DMS114 treated with DMSO at 0.1 percent for 48 hours (cell line): ENCODE measurements around the gene SPINT1.

Source experiments
- DNase-seq: peaks from one replicate; lab custom pipeline; 2025; ENCODE audit not compliant: unreplicated experiment; lab: John Stamatoyannopoulos, UW

SPINT1 gene

DNA sequence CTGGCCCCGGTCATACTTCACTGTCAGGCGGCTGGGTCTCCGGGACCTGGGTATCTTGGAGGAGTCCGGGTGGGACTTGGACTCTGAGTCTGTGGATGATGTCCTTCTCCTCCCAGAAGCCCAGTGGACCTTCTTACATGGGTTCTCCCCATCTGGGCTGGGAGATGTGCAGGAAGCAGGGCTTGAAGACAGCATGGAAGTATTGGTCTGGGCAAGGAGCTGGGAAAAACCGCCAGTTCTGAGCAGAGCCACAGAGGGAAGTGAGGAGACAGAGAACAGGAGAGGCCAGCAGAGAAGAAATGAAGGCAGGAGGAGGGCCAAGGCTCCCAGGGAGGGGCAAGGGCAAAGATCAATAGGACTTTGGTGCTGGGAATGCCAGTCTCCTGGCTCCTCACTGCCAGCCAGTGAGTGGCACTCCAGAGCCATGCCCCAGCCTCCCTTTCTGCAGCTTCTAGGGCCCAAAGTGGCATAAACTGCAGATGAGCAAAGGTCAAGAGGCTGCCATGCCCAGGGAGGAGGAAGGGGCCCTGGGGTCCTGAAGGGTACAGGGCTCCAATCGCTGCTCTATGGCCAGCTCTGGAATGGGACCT, 15.3 kb upstream of the SPINT1 start, which contains the start of gene PPP1R14D:
Gene PPP1R14D, minus strand, starts transcription at position 262 of the 590 bp plus-strand sequence. Its CDS starts 67 bp downstream, at position 195.
- DNase-seq = no peak

DNA sequence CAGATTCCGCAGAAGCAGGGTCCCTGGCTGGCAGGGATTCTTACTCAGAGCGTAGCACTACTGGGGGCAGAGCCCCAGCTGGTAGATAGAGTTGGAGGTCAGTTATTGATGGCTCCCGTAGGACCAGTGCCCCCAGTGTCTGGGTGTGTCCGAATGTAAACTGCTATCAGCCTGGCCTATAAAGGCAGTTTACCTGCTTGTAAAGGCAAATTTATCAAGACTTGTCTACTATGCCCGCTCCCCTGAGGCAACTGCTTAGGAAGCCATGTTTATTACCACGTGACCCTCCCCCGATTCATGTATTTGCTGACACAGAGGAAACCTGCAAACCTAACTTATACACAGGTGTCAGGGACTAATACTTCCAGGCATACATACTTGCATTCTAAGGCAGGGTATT, 14.7 kb upstream of the SPINT1 start:
- DNase-seq = no peak

DNA sequence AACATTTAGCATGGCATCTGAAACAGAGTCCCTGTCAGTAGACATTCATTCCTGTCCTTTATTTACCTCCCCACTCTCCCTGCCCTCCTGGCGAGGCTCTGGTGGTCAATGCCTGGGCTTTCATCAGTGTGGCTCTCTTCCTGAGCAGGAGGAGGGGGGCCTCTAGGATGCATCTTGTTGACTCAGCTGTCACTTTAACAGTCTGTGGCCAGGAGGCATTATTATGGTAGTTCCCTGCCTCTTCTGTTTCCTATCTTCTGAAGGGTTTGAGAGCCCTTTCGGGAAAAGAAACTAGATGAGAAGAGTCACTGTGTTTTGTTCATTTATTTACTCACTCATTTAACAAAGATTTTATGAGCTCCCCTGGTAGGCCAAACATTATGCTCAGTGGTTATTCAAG, 13.0 kb upstream of the SPINT1 start:
- no peak for DNase-seq

DNA sequence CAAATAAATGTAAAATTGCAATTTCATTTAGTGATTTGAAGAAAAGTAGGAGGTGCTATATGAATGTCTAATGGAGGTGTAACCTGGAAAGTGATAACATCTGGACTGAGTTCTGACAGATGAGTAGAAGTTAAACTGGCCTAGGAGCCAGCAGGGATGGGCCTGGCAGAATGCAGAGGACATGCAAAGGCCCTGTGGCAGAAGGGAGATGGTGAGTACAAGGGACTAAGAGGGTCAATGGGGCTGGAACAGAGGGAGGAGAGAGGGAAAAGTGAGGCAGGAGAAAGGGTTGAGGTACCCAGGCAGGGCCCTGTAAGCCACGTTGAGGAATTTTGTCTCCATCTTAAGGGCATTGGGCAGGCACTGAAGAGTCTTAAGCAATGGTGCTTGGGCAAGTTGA, 12.0 kb upstream of the SPINT1 start:
- DNase-seq = no peak

DNA sequence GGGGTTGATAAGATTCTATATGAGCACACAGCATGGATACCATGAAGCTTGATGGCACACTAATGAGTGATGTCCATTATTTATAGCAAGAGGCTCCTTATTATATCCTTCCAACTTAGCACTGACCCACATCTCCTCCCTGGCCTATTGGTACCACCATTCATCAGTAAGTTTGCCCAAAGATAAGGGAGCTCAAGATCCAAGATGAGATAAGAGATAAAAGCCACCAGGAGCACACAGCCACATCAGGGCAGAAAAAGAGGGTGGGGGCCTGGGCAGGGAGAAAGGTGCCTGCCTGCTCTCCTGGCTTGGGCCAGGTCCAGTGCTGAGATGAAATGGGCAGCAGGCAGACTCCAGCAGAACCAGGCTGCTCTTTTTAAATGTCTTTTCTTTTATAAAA, 10.9 kb upstream of the SPINT1 start:
- DNase-seq = no peak

DNA sequence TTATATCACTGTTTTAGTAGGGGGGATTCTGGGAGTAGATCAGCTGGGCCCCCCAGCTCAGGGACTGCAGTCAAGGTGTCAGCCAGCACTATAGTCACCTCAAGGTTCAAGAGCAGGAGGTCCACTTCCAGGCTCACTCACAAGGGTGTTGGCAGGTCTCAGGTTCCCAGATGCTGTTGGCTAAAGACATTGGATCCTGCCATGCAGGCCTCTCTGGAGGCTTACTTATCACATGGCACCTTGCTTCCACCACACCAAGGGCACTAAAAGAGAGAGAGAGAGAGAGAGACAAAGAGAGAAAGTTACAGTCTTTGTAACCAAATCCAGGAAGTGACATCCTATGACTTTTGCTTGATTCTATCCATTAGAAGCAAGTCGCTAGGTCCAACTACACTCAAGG, 7.8 kb upstream of the SPINT1 start:
- no peak for DNase-seq

DNA sequence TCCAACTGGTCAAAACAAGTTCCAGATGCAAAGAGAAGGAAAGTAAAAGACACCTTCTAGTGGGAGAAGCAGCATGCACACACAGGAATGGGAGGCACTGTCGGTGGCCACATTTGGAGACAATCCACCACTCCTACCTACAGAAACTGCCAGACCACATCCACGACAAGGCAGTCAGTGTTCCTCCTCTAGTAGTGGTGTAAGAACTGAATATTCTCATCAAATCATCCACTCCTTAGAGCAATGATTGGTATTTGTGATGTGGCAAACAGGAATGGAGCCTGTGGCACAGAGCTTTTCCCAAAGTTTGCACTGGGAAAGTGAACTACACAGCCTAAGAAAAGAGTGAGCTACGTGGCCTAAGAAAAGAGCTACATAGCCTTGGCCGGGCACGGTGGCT, 5.1 kb upstream of the SPINT1 start:
- DNase-seq = no peak

DNA sequence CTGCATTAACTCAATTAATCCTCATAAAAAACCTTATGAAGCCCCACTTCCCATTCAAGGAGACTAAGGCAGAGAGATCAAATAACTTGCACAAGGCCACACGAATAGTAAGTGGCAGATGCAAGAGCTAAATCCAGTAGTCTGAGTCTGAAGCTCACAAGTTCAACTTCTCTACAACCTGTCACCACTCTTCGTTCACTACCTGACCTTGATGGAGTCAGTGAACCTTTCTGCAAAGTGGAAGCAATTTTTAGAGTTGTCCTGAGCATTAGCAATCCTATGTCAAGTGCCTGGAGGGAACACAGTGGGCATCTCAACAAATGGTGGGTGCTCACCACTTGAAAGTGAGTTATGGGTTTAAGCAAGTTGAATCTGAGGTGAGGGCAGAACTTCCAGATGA, 2.1 kb upstream of the SPINT1 start:
- DNase-seq = no peak

DNA sequence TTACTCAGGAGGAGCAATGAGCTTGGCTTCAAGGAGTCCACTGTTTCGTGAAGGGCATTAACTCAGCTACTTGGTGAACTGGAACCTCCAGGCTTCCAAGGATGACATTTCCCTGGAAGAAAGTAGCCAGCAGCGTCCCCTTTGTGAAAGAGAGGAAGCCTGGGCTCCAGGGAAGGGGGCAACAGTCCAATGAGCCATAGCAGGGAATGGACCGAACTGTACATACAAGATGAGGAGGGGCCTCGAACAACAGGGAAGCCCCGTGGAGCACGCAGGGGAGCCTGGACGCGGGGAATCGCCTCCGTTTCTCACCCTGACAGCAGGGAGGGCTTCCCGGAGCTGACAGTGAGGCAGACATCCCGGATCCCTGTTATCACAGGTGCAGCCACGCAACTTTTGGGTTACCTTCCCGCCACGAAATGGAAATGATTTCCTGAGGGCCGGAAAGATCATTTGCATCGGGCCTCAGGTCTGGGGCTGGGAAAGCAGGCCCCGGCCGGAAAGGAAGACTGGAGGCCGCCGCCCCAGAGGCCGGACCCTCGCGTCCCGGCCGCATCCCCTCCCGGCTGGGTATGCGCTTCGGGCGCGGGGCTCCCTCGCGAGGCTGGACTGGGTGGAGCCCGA, 475 bp upstream of the SPINT1 start:
- DNase-seq = no peak

DNA sequence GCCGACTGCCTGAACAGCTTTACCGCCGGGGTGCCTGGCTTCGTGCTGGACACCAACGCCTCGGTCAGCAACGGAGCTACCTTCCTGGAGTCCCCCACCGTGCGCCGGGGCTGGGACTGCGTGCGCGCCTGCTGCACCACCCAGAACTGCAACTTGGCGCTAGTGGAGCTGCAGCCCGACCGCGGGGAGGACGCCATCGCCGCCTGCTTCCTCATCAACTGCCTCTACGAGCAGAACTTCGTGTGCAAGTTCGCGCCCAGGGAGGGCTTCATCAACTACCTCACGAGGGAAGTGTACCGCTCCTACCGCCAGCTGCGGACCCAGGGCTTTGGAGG, 815 bp downstream of the SPINT1 start:
- DNase-seq = no peak

DNA sequence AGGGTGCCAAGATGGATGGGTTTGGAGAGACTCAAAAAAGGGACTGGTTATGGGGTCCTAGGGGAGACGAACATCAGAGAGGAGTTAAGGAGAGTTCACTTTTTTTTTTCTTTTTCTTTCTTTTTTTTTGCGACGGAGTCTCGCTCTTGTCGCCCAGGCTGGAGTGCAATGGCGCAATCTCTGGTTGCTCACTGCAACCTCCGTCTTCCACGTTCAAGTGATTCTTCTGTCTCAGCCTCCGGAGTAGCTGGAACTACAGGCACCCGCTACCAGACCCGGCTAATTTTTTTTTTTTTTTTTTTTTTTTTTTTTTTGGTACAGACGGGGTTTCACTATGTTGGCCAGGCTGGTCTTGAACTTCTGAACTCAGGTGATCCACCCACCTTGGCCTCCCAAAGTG, 1.2 kb downstream of the SPINT1 start:
- no peak for DNase-seq

DNA sequence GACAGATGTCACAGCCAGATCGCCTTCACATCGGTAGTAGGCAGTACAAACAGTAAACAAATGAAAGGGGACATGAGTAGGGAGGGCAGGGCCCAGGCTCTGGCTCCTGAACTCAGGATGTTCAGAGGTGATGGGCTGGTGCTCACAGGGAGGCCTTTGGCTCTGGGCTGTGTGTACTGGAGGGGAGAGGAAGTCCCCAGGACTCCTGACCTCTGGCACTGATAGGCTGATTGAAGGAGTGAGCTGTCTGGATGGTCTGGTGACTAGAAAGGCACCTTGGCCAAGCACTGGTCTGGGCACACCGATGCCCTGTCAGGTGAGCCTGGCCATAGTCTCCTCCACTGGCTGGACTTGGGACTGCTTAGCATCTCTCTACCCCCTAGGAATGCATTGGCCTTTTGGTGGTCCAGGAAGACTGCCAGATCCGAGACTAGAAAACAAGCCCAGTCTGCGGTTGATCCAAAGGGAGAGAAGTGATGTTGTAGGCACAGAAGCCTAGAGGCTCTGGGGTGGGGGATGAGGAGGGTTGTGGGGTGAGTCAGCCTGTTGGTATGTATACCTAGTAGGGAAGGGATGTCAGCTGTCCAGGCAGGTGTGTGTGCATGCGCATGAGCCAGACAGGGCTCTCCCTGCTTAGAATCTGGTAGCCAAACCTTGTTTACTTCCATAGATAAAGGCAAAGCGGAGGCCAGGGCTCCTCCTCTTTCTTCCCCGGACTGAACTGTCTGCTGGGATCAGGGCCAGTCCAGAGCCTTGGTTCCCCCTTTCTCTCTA, 1.9 kb downstream of the SPINT1 start:
- DNase-seq = no peak

DNA sequence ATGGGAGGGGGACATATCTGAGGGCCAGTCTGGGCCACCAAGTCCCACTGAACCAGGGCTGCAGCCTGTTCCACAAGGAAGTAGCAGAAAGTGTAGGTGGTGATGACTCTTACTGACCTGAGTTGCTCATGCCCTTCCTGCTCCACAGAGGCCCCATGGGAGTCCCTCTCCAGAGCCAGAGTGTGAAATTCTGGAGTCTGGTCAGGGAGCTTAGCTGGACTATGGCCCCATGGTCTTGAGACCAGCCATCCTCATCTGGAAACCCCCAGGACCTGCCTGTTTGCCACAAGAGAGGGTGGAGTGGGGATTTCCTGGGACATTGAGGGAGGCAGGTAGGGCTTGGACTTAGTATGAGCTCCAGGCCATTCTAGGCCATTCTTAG, 3.0 kb downstream of the SPINT1 start:
- no peak for DNase-seq

DNA sequence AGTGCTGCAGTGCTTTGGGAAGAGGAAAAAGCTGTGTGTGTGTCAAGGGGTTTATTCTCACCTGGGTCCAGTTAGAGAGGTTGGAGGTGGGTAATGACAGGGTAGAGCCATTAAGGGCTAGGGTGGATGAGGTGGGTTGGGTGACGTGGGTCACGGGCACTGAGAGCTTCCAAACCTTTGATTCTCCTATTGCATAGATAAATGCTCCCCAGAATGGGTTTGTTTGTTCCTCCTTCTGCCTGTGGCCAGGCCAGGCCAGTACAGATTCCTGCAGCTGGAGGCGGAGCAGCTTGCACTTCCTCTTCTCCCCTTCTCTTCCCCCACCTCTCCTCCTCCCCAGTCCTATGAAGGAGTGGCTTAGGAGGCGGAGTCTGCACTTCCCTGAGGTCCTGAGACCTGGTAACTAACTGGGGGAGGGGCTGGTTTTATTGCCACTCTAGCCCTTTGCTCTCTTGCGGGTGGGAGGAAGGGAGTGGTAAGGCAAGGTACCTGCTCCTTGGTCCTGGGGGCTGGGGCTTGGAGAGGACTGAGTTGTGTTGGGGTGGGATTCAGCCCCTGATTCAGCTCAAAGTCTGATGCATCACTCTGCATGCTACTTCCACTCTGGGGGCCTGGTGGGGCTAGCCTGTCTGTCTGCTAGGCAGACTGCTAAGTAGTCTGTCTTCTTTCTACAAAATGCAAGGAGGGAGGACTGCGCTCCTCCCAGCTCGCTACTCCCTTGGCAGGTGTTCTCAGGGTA, 3.5 kb downstream of the SPINT1 start:
- DNase-seq = no peak

DNA sequence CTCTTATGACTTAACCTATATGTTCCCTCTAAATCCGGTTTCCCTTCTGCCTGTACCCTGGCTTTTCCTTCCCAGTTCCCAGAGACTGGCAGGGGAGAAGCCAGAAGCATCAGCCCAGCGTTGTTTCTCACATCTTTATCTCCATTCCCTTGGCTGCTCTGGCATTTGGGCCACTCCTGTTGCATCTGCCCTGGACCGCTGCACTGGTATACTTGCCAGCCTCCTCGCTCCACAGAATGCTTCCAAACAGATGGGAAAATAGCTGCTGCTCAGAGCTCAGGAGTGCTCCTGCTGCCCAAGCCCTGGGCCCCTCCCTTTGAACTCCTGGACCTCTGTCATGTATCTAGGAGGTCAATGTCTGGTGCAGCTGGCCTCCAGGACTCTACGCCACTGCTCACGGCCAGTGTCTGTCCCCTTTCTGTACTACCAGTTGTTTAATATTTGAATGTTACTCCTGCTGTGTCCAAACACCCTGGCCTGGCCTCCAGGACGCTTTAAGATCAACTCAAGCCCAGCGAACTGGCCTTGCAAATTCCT, 6.8 kb downstream of the SPINT1 start:
- no peak for DNase-seq

DNA sequence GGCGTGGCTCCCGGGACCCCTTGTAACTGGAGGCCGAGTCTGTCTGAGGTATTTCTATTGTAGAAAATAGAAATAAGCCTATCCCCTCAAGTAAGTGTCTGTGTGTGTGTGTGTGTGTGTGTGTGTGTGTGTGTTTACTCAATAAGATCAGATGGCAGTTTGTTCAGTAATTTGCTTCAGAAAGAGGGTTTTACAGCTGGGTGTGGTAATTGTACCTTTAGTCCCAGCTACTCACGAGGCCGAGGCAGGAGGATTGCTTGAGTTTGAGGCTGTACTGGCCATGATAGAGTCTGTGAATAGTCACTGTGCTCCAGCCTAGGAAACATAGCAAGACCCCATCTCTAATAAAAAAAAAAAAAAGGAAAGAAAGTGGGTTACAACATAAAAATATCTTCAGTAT, 8.7 kb downstream of the SPINT1 start:
- no peak for DNase-seq

DNA sequence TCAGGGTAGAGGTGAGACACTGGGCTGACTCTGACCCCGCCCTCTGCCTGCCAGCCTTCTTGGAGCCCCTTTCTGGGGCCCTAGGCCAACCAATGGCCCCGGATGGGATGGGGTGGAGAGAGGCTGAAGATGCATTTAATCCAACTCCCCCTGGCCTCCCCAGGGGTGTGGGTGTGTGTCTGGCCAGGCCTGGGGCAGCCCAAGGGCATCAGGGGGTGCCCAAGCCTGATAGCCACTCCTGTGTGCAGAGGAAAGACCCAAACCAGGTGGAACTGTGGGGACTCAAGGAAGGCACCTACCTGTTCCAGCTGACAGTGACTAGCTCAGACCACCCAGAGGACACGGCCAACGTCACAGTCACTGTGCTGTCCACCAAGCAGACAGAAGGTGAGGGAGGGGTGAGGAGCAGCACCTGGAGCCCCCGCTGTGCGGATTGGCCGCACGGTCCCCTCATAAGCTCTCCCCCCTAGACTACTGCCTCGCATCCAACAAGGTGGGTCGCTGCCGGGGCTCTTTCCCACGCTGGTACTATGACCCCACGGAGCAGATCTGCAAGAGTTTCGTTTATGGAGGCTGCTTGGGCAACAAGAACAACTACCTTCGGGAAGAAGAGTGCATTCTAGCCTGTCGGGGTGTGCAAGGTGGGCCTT, 9.5 kb downstream of the SPINT1 start:
- no peak for DNase-seq

DNA sequence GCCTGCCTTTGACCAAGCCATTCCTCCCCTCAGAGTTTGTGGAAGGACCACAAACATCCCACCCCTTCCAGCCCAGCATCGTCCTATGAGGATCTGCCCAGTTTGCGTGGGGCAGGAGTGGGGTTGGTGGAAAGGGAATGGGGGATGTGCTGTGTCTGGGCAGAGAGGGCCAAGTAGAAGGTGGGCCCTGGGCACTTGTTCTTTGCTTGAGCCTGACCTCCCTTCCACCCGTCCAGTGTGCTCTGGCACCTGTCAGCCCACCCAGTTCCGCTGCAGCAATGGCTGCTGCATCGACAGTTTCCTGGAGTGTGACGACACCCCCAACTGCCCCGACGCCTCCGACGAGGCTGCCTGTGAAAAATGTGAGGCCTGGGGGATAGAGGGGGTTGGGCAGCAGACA, 10.3 kb downstream of the SPINT1 start:
- no peak for DNase-seq

DNA sequence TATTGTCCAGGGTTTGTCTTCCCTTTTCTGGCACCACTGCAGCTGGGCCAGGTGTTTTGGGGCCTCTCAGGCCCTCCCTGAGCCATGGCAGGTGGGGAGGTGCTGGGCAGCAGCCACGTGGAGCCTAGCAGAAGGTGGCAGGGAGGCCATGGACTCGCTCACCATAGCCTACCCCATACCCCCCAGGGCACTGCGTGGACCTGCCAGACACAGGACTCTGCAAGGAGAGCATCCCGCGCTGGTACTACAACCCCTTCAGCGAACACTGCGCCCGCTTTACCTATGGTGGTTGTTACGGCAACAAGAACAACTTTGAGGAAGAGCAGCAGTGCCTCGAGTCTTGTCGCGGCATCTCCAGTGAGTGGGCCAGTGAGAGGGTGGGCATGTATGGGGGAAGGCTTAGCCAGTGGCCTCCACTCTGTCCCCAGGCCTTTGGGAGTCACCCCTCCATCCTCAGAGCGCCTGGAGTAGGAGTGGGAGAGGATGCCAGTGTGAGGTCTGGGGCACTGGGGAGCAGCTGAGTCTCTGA, 11.9 kb downstream of the SPINT1 start:
- DNase-seq = no peak

DNA sequence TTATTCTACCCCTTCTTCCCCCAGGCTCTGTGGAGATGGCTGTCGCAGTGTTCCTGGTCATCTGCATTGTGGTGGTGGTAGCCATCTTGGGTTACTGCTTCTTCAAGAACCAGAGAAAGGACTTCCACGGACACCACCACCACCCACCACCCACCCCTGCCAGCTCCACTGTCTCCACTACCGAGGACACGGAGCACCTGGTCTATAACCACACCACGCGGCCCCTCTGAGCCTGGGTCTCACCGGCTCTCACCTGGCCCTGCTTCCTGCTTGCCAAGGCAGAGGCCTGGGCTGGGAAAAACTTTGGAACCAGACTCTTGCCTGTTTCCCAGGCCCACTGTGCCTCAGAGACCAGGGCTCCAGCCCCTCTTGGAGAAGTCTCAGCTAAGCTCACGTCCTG, 12.9 kb downstream of the SPINT1 start:
- DNase-seq = no peak
